Type B pancreatic cell (in vitro differentiated cells): ENCODE results near the gene MYBPC3. TPM values are rescaled to one million over a fixed set of nuclear protein-coding genes. Genes with fewer than 3 reads are reported as not detected.

Source experiments
- DNase-seq: peaks from one replicate; pipeline ENCODE4 v3.0.0; 2021; ENCODE audit warnings: mixed read lengths; ENCODE audit not compliant: unreplicated experiment; ENCODE audit errors: extremely low spot score
- H3K27ac Mint-ChIP-seq: 2 replicates; pipeline ENCODE4 v1.8.0; 2021; ENCODE audit warnings: mild to moderate bottlenecking, mixed read lengths
- H3K27me3 Mint-ChIP-seq: 2 replicates; pipeline ENCODE4 v1.8.0; 2021; ENCODE audit warnings: mixed read lengths
- H3K36me3 Mint-ChIP-seq: 2 replicates; pipeline ENCODE4 v1.8.0; 2021; ENCODE audit warnings: mixed read lengths
- H3K4me1 Mint-ChIP-seq: one replicate; pipeline ENCODE4 v1.8.0; 2021; ENCODE audit warnings: mixed read lengths; ENCODE audit not compliant: unreplicated experiment
- H3K4me3 Mint-ChIP-seq: 2 replicates; pipeline ENCODE4 v1.8.0; 2021; ENCODE audit warnings: mild to moderate bottlenecking, mixed read lengths
- H3K9me3 Mint-ChIP-seq: 2 replicates; pipeline ENCODE4 v1.8.0; 2021; ENCODE audit warnings: mixed read lengths
- total RNA-seq: library from RNA; stranded (reverse); gene quantifications from 2 replicates; pipeline ENCODE4 v1.2.1, GENCODE V29; 2021; ENCODE audit warnings: low replicate concordance
- TF ChIP-seq, protein P1 (sequence below): fragments of 200-600 bp; sonication (generic); conservative IDR thresholded peaks from 2 replicates; pipeline ENCODE4 v1.5.0; 2021; ENCODE audit warnings: antibody characterized with exemption, mild to moderate bottlenecking

Gene MYBPC3
- total RNA-seq, 1 donor from 2014 or later = 1.8 TPM

DNA sequence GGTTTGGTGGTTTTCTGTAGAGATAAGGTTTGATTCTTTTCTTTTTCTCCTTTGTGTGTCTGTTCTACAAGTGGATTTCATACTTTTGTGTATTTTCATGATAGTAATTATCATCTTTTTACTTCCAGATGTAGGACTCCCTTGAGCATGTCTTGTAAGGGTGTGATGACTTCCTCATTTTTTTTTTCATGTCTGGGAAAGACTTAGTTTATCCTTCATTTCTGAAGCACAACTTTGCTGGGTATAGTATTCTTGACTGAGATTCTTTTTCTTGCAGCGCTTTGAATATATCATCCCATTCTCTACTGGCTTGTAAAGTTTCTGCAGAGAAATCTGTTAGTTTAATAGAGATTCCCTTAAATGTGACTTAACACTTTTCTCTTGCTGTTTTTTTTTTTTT, 49.6 kb downstream of the MYBPC3 start:
- H3K27ac Mint-ChIP-seq = no peak overlapping the region
- H3K4me3 Mint-ChIP-seq = no peak overlapping the region
- H3K27me3 Mint-ChIP-seq = no peaks in the 10 kb centered on the region
- TF ChIP-seq, protein P1, sequence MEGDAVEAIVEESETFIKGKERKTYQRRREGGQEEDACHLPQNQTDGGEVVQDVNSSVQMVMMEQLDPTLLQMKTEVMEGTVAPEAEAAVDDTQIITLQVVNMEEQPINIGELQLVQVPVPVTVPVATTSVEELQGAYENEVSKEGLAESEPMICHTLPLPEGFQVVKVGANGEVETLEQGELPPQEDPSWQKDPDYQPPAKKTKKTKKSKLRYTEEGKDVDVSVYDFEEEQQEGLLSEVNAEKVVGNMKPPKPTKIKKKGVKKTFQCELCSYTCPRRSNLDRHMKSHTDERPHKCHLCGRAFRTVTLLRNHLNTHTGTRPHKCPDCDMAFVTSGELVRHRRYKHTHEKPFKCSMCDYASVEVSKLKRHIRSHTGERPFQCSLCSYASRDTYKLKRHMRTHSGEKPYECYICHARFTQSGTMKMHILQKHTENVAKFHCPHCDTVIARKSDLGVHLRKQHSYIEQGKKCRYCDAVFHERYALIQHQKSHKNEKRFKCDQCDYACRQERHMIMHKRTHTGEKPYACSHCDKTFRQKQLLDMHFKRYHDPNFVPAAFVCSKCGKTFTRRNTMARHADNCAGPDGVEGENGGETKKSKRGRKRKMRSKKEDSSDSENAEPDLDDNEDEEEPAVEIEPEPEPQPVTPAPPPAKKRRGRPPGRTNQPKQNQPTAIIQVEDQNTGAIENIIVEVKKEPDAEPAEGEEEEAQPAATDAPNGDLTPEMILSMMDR = no peak
- DNase-seq = no peak
- H3K9me3 Mint-ChIP-seq = peaks cover 20% of the 10 kb centered on the region
- H3K36me3 Mint-ChIP-seq = peaks cover 61% of the 10 kb centered on the region
- H3K4me1 Mint-ChIP-seq = no peaks in the 10 kb centered on the region

DNA sequence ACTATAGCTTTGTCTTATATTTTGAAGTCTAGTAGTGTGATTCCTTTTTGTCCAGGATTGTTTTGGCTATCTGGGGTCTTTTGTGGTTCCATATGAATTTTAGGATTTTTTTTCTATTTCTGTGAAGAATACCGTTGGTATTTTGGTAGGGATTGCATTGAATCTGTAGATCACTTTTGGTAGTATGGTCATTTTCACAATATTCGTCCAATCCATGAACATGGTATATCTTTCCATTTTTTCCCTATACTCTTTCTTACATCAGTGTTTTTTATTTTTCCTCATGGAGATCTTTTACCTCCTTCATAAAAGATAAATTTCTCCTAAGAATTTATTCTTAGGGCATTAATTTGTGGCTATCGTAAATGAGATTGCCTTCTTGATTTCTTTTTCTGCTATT, 53.4 kb downstream of the MYBPC3 start:
- H3K9me3 Mint-ChIP-seq = peaks cover 20% of the 10 kb centered on the region
- H3K4me1 Mint-ChIP-seq = no peaks in the 10 kb centered on the region
- H3K4me3 Mint-ChIP-seq = no peak overlapping the region
- no peaks in the 10 kb centered on the region for H3K27me3 Mint-ChIP-seq
- H3K36me3 Mint-ChIP-seq = peaks cover 66% of the 10 kb centered on the region
- H3K27ac Mint-ChIP-seq = no peak overlapping the region
- no peak for DNase-seq
- TF ChIP-seq, protein P1 = no peak

DNA sequence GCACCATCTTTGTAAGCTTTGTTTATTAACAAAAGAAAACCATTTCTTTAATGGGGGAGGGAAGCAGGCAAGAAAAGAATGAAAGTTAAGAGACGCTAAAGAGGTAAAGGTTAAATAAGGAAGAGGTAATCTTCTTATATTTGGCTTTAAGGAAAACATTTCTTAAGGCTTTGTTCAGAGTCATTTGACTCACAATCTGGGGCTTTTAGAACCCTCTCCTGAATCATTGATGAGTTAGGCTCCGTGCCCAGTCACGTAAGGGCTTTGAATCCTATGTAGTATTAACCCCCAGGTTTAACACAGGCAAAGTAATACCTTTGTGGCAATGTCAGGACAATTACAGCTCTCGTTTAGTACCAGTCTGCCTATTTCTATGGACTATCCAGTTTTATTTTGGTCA, 56.5 kb downstream of the MYBPC3 start:
- Mint-ChIP-seq H3K36me3 (peaks cover 49% of the 10 kb centered on the region), H3K4me1 (no peaks in the 10 kb centered on the region), H3K27me3 (no peaks in the 10 kb centered on the region), H3K27ac (no peak overlapping the region), H3K9me3 (peaks cover 15% of the 10 kb centered on the region), H3K4me3 (no peak overlapping the region)
- TF ChIP-seq, protein P1 = no peak
- no peak for DNase-seq

DNA sequence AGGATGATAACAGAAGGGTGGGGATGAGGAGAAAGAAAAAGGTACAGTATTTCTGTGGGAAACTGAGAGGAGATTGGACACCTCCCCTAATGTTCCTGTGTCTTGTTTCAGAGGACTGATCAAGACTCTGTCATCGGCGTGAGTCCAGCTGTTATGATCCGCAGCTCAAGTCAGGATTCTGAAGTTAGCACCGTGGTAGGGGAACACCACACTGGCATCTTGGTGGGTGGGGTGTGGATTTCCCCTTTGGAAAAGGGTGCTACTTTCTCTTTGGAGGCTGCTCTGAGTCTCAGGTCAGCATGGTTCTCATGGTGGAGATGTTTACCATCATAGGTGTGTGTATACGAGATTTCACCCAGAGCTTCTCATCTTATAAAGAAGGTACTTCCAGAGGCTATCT, 57.1 kb downstream of the MYBPC3 start:
- TF ChIP-seq, protein P1 = no peak
- DNase-seq = no peak
- H3K4me1 Mint-ChIP-seq = no peaks in the 10 kb centered on the region
- no peak overlapping the region for H3K27ac Mint-ChIP-seq
- H3K27me3 Mint-ChIP-seq = no peaks in the 10 kb centered on the region
- no peak overlapping the region for H3K4me3 Mint-ChIP-seq
- peaks cover 44% of the 10 kb centered on the region for H3K36me3 Mint-ChIP-seq
- peaks cover 15% of the 10 kb centered on the region for H3K9me3 Mint-ChIP-seq

DNA sequence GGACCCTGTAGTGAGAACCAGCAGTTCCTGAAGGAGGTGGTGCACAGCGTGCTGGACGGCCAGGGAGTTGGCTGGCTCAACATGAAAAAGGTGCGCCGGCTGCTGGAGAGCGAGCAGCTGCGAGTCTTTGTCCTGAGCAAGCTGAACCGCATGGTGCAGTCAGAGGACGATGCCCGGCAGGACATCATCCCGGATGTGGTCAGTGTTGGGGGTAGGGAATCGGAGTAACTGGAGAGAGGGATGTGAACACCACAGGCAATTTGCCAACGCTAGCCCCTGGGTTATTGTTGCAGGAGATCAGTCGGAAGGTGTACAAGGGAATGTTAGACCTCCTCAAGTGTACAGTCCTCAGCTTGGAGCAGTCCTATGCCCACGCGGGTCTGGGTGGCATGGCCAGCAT, 62.6 kb downstream of the MYBPC3 start:
- peaks cover 14% of the 10 kb centered on the region for H3K36me3 Mint-ChIP-seq
- H3K27ac Mint-ChIP-seq = no peak overlapping the region
- H3K9me3 Mint-ChIP-seq = no peaks in the 10 kb centered on the region
- no peak for DNase-seq
- H3K4me3 Mint-ChIP-seq = no peak overlapping the region
- TF ChIP-seq, protein P1 = no peak
- no peaks in the 10 kb centered on the region for H3K27me3 Mint-ChIP-seq
- no peaks in the 10 kb centered on the region for H3K4me1 Mint-ChIP-seq

DNA sequence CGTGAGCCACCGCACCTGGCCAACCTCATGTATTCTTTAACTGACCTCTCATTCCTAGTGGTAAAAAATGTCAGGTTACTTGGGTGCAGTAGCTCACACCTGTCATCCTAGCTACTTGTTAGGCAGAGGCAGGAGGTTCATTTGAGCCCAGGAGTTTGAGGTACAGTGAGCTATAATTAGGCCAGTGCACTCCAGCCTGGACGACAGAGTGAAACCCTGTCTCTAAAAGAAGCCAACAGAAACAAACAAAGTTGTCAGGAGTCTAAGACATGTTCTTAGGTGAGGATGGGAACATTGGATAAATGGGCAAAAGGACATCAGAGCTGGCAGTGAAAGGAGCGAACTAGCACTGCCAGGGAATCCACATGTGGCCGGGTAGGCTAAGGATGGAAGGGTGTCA, 64.4 kb downstream of the MYBPC3 start:
- TF ChIP-seq, protein P1 = no peak
- Mint-ChIP-seq H3K36me3 (peaks cover 22% of the 10 kb centered on the region), H3K4me1 (no peaks in the 10 kb centered on the region), H3K9me3 (no peaks in the 10 kb centered on the region), H3K27ac (no peak overlapping the region), H3K27me3 (no peaks in the 10 kb centered on the region), H3K4me3 (no peak overlapping the region)
- no peak for DNase-seq
